DMS79 (cell line): ENCODE results near the gene PIK3CD.
"Not testable (repeated sequence)": the region's sequence is repeated elsewhere in the genome, so short reads cannot be mapped to it uniquely, and the experiment has no call there.

Source experiments
- DNase-seq: peaks from one replicate; lab custom pipeline; 2025; lab: John Stamatoyannopoulos, UW

The PIK3CD gene

GRCh38 chr1:9736241-9736640 is 84.7 kb downstream of the PIK3CD start:
- no peak for DNase-seq

- no peak for DNase-seq
Observed at GRCh38 chr1:9737057-9737456, 85.5 kb downstream of the PIK3CD start.

- DNase-seq = no peak
Observed at GRCh38 chr1:9737671-9738070, 86.1 kb downstream of the PIK3CD start.

- no peak for DNase-seq
Observed at GRCh38 chr1:9744106-9744799, 92.7 kb downstream of the PIK3CD start.

GRCh38 chr1:9746211-9746610 is 94.7 kb downstream of the PIK3CD start:
- no peak for DNase-seq

- DNase-seq = peak; percentile 10
Observed at GRCh38 chr1:9746651-9747050, 95.1 kb downstream of the PIK3CD start.

- not testable (repeated sequence) for DNase-seq
Observed at GRCh38 chr1:9748391-9748790, 96.9 kb downstream of the PIK3CD start.

- no peak for DNase-seq
Observed at GRCh38 chr1:9749361-9749760, 97.8 kb downstream of the PIK3CD start.

GRCh38 chr1:9751971-9752370 is 100.4 kb downstream of the PIK3CD start:
- DNase-seq = no peak

- peak; percentile 14 for DNase-seq
Observed at GRCh38 chr1:9753121-9753531, 101.6 kb downstream of the PIK3CD start.

- DNase-seq = no peak
Observed at GRCh38 chr1:9755441-9755995, 104.0 kb downstream of the PIK3CD start.

- peak; percentile 44 for DNase-seq
Observed at GRCh38 chr1:9758559-9759121, 107.1 kb downstream of the PIK3CD start.

- no peak for DNase-seq
Observed at GRCh38 chr1:9759939-9760338, 108.4 kb downstream of the PIK3CD start.

- no peak for DNase-seq
Observed at GRCh38 chr1:9760824-9761223, 109.3 kb downstream of the PIK3CD start.

GRCh38 chr1:9761855-9762254 is 110.3 kb downstream of the PIK3CD start:
- no peak for DNase-seq

GRCh38 chr1:9762446-9762845 is 110.9 kb downstream of the PIK3CD start:
- DNase-seq = not testable (repeated sequence)

- DNase-seq = no peak
Observed at GRCh38 chr1:9763914-9764313, 112.4 kb downstream of the PIK3CD start.

GRCh38 chr1:9764550-9764949 is 113.0 kb downstream of the PIK3CD start:
- no peak for DNase-seq

GRCh38 chr1:9766759-9767442 is 115.4 kb downstream of the PIK3CD start:
- DNase-seq = no peak

GRCh38 chr1:9767964-9768668 is 116.6 kb downstream of the PIK3CD start:
- no peak for DNase-seq

- no peak for DNase-seq
Observed at GRCh38 chr1:9768983-9769382, 117.5 kb downstream of the PIK3CD start.

GRCh38 chr1:9770298-9770697 is 118.8 kb downstream of the PIK3CD start:
- no peak for DNase-seq
